NCI-H2196 treated with DMSO at 0.1 percent for 48 hours (cell line): ENCODE results near the gene NDUFA13.

Experiments
- DNase-seq: peaks from one replicate; lab custom pipeline; 2025; ENCODE audit not compliant: unreplicated experiment; lab: John Stamatoyannopoulos, UW

NDUFA13 gene

DNA sequence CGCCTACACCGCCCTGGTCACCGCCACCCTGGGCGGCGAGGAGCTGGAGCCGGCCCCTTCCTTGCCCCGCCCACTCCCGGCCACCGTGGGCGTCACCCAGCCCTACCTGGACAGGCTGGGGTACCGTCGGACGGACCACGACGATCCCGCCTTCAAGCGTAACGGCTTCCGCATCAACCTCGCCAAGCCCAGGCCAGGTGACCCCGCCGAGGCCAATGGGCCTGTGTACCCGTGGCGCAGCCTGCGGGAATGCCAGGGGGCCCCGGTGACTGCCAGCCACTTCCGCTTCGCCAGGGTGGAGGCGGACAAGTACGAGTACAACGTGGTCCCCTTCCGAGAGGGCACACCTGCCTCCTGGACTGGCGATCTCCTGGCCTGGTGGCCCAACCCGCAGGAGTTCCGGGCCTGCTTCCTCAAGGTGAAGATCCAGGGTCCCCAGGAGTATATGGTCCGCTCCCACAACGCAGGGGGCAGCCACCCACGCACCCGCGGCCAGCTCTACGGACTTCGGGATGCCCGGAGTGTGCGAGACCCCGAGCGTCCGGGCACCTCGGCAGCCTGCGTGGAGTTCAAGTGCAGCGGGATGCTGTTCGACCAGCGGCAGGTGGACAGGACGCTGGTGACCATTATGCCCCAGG is 29.0 kb downstream of the NDUFA13 start:
- DNase-seq, result no peak

DNA sequence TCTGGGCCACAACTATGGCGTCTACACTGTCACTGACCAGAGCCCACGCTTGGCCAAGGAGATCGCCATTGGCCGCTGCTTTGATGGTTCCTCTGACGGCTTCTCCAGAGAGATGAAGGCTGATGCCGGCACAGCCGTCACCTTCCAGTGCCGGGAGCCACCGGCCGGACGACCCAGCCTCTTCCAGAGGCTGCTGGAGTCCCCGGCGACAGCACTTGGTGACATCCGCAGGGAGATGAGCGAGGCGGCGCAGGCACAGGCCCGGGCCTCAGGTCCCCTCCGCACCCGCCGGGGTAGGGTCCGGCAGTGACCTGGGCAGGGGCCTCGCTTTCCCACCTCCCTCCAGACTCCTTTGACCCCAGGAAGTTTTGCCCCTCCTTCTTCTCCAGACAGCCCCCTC is 29.7 kb downstream of the NDUFA13 start:
- no peak for DNase-seq

DNA sequence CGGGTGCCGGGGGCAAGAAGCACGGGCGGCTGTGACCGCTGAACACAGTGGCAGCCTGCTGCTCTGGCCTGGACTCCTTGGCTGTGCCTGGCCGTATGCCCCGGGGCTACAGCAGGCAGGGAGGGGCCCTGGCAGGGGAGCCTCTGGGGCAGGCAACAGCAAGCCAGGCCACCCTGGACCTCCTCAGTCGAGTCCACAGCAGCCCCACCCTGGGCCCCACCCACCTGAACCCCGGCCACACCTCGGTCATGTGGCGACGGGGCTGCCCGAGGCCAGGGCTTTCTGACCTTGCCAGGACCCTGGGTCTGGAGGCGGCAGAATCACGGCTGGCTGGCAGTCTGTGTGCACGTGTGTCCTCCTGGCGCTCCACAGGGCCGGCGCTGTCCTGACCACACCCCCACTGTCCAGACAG is 30.7 kb downstream of the NDUFA13 start:
- DNase-seq, result no peak

DNA sequence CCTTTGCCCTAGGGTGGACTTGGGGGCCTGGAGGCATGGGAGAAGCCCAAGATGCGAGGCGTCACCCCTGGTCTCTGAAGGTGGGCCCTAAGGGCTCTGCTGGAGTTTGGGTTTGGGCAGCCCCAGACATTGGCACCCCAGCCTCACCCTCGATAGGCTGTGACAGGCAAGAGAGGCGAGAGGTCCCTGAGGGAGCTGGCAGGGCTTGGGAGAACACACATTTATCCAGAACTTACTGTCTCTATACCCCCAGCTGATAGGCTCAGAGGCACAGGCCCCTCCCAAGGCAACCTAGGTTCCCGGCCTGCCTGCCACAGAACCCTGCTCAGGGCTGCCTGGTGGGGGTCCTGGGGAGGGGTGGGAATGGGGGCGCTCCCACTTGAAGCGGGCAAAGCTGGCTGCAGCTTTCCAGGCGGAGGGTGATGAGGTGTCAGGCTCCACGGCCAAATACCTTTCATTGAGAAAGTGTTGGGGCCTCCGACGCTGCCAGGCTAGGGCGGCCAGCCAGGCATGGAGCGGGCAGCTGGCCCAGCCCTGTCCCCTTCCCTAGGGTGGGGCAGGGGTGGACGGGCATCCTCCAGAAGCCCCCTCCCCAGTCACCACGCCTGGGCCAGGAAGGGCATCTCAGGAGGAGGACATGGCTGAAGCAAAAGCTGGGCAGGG is 31.8 kb downstream of the NDUFA13 start:
- DNase-seq, result no peak

DNA sequence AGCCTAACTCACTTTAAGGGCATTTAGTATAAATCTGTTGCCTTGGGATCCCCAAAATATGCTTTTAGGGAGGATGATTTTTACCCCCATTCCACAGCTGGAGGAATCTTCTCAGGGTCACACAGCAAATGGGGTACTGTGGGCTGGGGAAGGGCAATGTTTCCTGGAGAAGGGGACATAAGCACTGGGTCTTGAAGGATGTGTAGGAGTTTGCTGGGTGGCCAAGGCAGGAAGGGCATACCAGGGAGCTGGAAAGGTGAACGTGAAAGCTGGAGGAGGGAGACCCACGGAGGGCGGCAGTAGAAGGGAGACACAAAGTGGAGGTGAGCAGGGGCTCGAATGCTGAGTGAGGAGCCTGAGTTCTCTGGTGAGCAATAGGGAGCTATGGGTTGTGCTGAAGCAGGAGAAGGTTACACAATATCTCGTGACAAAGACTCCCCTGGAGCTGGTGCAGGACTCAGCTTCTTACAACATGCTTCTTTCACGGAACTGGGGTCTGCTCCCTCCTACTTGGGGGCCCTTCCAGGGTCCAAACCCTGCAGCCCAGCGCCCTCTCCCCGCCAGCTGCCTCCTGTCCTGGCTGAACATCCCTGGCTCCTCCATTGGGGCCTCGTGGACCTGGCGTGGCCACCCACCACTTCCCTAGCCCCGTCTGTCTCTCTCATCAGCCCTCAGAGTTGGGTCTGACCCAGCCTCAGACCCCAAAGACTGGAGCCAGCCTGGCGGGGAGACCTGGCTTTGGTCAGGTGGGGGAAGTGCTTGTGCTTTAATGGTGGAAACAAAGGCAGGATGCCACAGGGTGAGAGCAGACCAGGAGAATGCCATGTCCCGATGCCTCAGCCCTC is 33.1 kb downstream of the NDUFA13 start:
- no peak for DNase-seq

DNA sequence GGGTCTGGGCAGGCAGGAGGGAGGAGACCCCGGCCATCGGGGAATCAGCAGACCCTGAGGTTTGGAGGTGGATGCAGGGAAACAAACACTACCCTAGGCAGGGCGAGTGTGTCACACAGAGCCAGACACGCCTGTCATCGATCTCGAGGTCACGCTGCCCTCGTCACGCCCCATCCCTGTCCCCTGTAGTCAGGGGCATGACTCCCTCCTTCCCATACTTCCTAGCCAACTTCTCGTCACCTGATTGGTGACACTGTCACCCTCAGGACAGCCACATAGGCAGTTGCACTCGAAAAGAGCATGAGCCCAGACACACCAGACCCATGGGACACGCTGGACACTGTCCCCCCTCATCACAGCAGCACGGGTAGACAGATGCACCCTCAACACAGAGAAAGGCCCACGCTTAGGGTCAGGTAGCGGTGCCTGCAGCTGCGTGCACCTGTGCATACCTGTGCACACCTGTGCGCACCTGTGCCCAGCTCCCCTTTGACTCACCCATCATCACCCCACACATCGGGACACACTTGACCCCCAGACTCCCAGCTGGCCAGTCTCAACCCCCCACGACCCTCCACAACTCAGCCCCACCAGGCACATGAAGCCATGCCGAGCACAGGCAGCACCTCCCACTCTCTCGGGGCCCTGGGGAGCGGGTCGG is 33.9 kb downstream of the NDUFA13 start:
- DNase-seq, result no peak

DNA sequence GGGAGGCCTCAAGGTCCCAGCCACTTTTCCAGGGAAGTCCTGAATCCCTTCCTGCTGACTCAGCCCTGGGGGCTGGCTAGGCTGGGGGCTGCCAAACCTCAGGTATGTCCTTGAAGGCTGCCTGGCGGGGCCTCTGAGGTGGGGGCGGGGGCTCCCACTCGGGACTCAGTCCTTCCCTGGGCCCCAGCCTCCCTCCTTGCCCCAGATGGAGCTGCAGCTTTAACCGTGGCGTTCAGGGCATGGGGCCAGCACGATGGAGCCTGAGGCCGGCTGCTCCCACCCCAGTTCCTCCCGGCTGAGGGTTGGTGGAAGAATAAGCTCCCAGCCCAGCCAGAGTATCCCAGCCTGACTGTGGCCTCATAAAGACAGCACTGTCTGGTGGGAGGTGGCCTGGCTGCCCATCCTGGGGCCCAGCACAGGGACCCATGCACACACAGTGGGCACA is 34.5 kb downstream of the NDUFA13 start:
- DNase-seq, result no peak

DNA sequence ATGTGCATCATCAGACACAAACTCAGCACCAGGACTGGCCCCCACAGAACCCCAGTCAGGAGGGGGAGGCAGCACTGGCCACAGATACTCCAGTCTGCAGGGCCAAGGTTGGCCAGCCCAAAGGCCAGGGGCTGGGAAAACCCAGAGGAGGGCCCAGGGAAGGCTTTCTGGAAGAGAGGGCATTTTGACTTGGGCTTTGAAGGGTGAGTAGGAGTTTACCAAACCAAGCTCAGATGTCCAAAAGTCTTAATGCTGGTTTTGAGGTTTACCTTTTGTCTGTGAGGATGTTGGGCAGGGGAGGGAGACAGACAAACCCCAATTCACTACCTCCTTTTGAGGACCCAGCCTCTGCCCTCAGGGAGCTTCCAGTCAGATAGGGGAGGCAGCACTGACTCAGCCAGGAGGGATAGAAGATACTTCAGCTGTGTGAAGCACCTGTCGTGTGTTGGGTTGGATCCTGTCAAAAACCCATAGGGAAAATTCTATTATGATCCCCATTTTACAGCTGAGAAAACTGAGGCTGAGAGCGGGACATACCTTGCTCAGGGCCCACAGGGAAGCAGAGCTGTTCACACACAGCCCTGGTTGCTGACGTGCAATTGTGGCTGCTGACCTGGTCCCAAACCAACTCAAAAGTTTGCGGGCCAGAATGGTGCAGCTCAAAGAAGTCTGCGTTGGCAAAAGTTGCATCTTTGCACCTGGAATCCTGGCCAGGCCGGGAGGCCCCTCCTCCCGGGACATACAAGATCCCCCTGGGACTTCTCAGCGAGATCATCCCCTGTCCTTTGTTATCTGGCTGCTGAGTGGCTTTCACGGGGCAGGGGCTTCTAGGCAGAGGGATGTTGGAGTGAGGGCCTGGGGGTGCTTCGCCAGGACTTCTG is 35.2 kb downstream of the NDUFA13 start:
- no peak for DNase-seq

DNA sequence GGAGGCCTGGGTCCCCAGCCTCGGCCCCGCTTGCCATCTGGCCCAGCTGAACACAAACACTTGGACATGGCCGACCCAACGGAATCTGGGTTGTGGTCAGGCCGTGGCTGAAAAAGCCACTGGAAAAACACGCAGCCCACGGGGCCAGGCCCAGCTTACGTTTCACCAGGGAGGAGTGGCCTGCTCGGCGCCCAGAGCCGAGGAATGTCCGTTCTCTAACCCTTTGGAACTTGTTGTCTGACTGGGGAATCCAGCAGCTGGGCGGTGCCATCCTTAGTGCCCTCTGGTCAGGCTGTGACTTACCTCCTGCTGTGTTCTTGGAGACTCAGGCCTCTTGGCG is 35.8 kb downstream of the NDUFA13 start:
- no peak for DNase-seq

DNA sequence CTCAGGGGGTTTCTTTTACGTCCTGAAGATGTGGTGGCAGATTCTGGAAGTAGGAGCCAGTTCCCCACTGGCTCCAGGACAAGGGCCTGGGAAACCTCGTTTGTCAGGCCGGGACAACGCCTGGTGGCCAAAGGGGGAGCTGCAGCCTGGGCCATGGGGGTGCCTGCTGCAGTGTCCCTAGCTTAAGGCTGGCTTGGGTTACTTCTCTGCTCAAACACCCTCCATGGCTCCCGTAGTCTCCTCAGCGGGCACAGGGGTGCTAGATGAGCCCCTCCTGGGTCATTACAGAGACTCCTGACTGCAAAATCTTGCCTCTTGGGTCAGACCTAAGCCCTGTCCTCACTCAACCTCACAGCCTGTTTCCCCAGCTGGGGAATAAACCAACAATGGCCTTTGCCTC is 36.8 kb downstream of the NDUFA13 start:
- no peak for DNase-seq

DNA sequence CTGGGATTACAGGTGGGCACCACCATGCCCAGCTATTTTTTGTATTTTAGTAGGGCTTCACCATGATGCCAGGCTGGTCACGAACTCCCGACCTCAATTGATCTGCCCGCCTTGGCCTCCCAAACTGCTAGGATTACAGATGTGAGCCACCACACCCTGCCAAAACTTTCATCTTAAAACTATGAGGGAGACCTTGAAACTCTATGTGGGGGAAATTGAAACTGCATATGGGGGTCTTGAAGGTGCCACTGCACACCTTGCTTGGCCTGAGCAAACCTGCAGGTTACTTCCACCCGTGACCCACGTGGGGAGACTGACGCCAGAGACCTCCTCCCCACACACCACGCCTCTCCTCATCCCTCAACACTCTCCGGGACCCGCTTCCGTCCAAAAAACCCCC is 37.6 kb downstream of the NDUFA13 start:
- no peak for DNase-seq

DNA sequence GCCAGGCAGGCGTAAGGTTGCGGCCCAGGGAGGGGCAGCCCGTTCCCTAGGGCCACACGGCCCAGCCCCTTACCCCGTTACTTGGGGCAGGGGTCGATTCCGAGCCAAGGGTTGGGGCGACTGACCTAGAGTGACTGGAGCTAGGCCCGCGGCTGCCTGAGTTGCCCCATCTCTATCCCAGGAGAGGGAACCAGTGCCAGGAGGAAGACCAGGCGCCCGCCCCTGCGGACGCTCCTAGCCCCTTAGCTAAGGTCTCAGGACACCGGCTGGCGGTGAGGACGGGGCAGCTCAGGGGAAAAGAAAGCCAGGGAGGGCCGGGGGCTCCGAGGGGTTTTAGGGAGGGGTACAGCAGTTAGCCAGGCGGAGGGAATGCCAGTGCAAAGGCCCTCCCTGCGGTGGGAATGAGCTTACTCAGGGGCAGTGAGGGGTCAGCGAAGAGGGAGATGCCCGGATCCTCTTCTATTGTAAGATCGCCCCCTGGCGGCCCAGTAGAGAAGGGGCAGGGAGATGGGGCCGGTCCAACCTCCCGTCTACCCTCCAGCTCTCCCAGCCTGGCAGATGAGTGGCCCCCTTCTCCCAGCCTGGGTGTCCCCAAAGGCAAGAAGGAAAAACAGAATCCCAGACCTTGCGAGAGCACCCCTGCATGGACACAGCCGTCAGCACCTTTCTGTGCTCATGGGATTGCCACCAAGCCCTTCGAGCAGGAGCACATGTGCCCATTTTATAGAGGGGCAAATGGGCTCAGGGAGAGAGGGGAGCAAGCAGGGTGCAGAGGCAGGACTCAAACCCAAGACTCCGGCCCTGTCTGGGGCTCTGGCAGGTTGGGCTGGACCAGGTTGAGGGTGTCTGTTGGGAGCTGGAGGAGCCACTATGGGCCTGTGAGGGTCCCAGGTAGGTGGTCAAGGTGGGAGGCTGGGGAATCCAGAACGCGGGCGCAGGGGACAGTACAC is 38.3 kb downstream of the NDUFA13 start:
- DNase-seq, result no peak

DNA sequence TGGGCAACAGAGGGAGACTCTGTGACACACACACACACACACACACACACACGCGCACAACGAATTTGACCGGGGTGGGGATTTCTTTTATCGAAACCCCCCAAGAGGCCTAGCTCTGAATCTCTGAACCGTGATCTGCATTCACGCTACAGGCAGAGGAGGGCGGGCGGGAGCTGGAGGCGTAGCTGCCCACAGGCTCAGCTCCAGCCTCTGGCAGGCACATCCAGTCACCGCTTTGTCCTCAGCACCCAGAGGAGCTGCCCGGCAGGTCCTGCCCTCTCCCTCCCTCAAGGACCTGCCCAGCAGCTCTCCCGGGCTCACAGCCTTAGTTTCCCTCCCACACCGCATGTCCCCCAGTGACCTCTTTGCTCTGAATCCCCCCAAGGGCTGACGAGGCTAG is 42.0 kb downstream of the NDUFA13 start:
- no peak for DNase-seq

DNA sequence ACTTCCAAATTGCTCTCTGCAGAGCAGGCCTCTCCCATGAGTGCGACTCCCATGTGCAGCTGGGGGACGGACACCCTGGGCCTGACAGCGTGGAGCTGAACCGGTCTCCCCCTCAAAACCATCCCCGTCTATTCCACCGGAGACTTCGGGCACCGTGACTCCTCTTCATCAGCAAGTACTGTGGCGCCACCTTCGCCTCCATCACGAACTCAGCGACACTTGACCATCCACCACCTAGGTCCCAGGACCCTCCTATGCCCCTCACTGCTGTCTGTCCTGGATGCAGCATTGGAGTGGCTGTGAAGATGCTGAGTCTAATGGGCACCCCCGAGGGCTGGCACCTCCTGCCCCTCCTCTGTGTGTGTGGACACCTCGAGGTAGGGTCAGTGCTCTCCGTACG is 42.6 kb downstream of the NDUFA13 start:
- no peak for DNase-seq

DNA sequence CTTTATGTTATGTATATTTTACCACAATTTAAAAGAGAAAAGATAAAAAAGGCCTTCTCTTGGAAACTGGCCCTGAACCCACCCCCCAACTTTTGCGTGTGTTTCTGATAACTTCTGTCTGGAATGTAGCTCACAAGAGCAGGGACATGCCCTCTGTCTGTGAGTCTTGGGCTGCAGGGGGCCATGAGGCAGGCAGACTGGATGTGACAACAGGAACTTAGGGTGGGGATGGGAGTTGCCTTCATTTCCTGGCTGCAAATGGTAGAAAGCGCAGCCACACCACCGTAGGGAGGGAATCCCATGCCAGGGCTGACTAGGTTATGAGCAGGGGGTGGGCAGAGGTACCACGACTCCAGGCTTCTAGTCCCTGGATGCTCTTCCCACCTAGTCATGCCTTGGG is 43.9 kb downstream of the NDUFA13 start:
- DNase-seq, result no peak

DNA sequence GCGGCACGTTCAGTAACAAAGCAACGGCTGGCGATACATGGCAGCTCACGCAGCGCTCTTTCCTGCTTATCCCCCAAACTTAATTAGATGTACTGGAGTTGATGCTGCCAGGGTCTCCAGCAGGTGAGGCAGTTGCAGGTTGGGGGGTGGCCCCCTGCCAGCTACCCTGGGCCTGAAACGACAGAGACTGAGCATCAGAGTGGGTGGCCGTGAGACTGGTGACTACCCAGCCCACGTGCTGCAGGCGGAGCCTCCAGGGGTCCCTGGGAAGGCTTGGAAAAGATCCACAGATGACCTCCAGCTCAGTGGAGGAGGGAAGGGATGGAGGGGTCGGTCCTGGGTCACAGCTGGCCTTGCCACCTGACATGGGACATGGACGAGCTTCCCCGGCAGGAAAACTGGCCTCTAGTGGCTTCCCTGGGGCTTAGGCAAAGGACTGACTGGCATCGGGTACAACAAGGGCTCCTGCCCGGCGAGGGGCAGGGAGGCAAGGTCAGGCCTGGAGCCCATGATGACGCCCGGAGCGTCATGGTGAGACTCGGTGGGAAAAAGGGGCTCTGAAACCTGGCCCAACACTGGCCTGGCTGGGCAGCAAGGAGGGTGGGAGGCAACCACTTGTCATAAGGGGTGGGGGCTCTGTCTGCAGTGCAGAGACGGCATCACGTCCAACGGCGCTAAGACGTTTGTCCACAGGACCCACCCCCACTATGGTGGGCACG is 46.1 kb downstream of the NDUFA13 start:
- DNase-seq, result no peak

DNA sequence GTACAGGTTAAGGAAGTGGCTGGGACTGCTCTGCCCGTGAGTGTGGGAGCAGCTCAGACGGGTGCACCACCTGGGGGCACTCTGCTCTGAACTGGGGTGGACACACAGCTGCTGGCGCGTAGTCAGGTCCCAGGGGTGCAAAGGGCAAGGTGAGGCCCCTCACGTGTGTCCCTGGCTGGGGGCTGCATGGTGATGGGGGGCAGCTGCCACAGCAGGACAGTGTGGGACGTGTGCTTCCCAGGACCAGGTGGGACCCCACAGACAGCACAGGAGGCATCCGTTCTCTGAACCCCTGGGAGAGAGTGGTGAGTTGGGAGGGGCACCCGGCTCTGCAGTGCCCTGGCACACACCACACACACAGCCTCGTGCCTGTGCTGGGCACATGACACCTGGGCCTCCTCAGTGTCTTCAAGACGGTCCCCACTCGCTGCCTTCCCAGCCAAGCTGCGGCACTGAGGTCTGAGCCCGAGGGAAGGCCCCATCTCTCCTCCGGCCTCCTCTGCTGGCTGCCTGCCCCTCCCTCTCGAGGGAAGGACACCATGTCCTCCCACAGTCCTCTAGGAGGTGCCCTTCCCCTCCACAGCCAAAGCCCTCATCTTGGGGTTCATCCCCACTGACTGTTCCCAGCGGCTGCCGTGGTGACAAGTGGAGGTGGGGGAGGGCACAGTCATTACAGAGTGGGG is 46.8 kb downstream of the NDUFA13 start:
- no peak for DNase-seq

DNA sequence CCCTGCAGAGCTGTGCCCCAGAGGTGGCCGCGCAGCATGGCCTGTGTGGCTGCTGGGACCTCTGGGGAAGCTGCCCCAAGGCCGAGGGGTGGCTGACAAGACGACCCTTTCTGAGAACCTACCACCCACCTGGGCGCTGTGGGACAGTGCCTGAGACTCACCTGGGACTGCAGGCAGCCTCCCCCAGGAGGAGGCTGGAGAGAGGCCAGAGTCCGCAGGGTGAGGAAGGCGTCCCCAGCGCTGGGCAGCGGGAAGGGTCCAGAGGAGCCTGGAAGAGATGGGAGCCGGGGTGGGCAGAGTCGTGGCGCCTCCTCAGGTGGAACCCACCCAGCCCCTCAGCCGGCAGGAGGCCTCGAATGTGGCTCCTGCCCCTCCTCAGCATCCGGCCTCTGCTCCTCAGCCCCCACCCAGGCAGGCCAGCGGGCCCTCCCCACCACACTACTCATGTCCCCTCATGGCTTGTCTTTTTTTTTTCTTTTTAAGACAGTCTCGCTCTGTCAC is 47.4 kb downstream of the NDUFA13 start:
- no peak for DNase-seq
